H9 (cell line): ENCODE data around the gene CAMTA1. TPM values are rescaled to one million over a fixed set of nuclear protein-coding genes. Genes with fewer than 3 reads are reported as not detected.

ENCODE experiments used
- DNase-seq: peaks from one replicate; pipeline ENCODE4 v3.0.0-alpha.2; 2017
- H2AFZ ChIP-seq: one replicate; pipeline ENCODE4 v1.6.1; 2013; ENCODE audit warnings: mild to moderate bottlenecking, low read length, control low read depth, moderate library complexity
- H2AK5ac ChIP-seq: 2 replicates; pipeline ENCODE4 v1.6.1; 2013; ENCODE audit warnings: low read length, control low read depth, mixed read lengths; ENCODE audit not compliant: insufficient read length
- H2BK120ac ChIP-seq: one replicate; pipeline ENCODE4 v1.6.1; 2013; ENCODE audit warnings: low read depth, mild to moderate bottlenecking, low read length, control low read depth, inconsistent platforms; ENCODE audit not compliant: poor library complexity, severe bottlenecking
- H2BK12ac ChIP-seq: 2 replicates; pipeline ENCODE4 v1.6.1; 2013; ENCODE audit warnings: low read length, control low read depth, mixed read lengths, low read depth; ENCODE audit not compliant: insufficient read length
- H2BK15ac ChIP-seq: 2 replicates; pipeline ENCODE4 v1.6.1; 2013; ENCODE audit warnings: low read depth, low read length, control low read depth
- H2BK20ac ChIP-seq: one replicate; pipeline ENCODE4 v1.6.1; 2013; ENCODE audit warnings: low read depth, mild to moderate bottlenecking, low read length, control low read depth, inconsistent platforms; ENCODE audit not compliant: poor library complexity, severe bottlenecking
- H2BK5ac ChIP-seq: 2 replicates; pipeline ENCODE4 v1.6.1; 2013; ENCODE audit warnings: low read length, control low read depth, mixed read lengths; ENCODE audit not compliant: insufficient read length
- H3K14ac ChIP-seq: 2 replicates; pipeline ENCODE4 v1.6.1; 2013; ENCODE audit warnings: low read length, control low read depth; ENCODE audit not compliant: insufficient read depth
- H3K18ac ChIP-seq: 2 replicates; pipeline ENCODE4 v1.6.1; 2013; ENCODE audit warnings: low read depth, mild to moderate bottlenecking, mixed read lengths, low read length, control low read depth; ENCODE audit not compliant: insufficient read length
- H3K23ac ChIP-seq: 2 replicates; pipeline ENCODE4 v1.6.1; 2013; ENCODE audit warnings: low read length, control low read depth, mixed read lengths, low read depth; ENCODE audit not compliant: insufficient read length
- H3K23me2 ChIP-seq: 2 replicates; pipeline ENCODE4 v1.6.1; 2013; ENCODE audit warnings: low read depth, mild to moderate bottlenecking, mixed read lengths, low read length, control low read depth; ENCODE audit not compliant: insufficient read length, poor library complexity, severe bottlenecking
- H3K27ac ChIP-seq: 2 replicates; pipeline ENCODE4 v1.5.1; 2013; ENCODE audit warnings: low read length, control low read depth, mixed read lengths, low read depth; ENCODE audit not compliant: insufficient read length
- H3K27me3 ChIP-seq: 2 replicates; pipeline ENCODE4 v1.6.1; 2013; ENCODE audit warnings: low read length, control low read depth, inconsistent platforms; ENCODE audit not compliant: insufficient read depth
- H3K4ac ChIP-seq: 2 replicates; pipeline ENCODE4 v1.6.1; 2013; ENCODE audit warnings: low read depth, mild to moderate bottlenecking, control low read depth, inconsistent platforms, low read length, moderate library complexity
- H3K4me1 ChIP-seq: 2 replicates; pipeline ENCODE4 v1.6.1; 2013; ENCODE audit warnings: low read length, control low read depth, inconsistent platforms; ENCODE audit not compliant: insufficient read depth
- H3K4me2 ChIP-seq: 2 replicates; pipeline ENCODE4 v1.6.1; 2013; ENCODE audit warnings: low read length, control low read depth, mixed read lengths; ENCODE audit not compliant: insufficient read length, insufficient read depth
- H3K56ac ChIP-seq: 2 replicates; pipeline ENCODE4 v1.6.1; 2013; ENCODE audit warnings: low read depth, mild to moderate bottlenecking, mixed read lengths, low read length, control low read depth; ENCODE audit not compliant: insufficient read length
- H3K79me1 ChIP-seq: 2 replicates; pipeline ENCODE4 v1.6.1; 2013; ENCODE audit warnings: low read depth, mild to moderate bottlenecking, moderate library complexity, low read length, control low read depth, inconsistent platforms; ENCODE audit not compliant: insufficient read depth, poor library complexity, severe bottlenecking
- H3K79me2 ChIP-seq: 2 replicates; pipeline ENCODE4 v1.6.1; 2013; ENCODE audit warnings: low read length, control low read depth, inconsistent platforms; ENCODE audit not compliant: insufficient read depth
- H3K9ac ChIP-seq: 2 replicates; pipeline ENCODE4 v1.6.1; 2013; ENCODE audit warnings: low read length, control low read depth, mixed read lengths; ENCODE audit not compliant: insufficient read length; ENCODE audit errors: extremely low read depth
- H3K9me3 ChIP-seq: one replicate; pipeline ENCODE4 v1.6.1; 2013; ENCODE audit warnings: low read depth, low read length, inconsistent platforms; ENCODE audit not compliant: control insufficient read depth
- H3T11ph ChIP-seq: one replicate; pipeline ENCODE4 v1.6.1; 2013; ENCODE audit warnings: mild to moderate bottlenecking, low read length, control low read depth, inconsistent platforms
- H4K20me1 ChIP-seq: one replicate; pipeline ENCODE4 v1.6.1; 2013; ENCODE audit not compliant: control insufficient read depth, insufficient read length, insufficient read depth
- H4K5ac ChIP-seq: 2 replicates; pipeline ENCODE4 v1.6.1; 2013; ENCODE audit warnings: low read depth, mild to moderate bottlenecking, mixed read lengths, low read length, control low read depth; ENCODE audit not compliant: insufficient read length
- H4K8ac ChIP-seq: replicated peaks from 2 replicates; pipeline ENCODE4 v1.6.1; 2013; ENCODE audit warnings: low read length, control low read depth, mixed read lengths, low read depth; ENCODE audit not compliant: insufficient read length
- H4K91ac ChIP-seq: 2 replicates; pipeline ENCODE4 v1.6.1; 2013; ENCODE audit warnings: low read depth, mild to moderate bottlenecking, moderate library complexity, mixed read lengths, low read length, control low read depth; ENCODE audit not compliant: insufficient read length
- H3K27ac Mint-ChIP-seq, 3 experiments: 2 replicates in 2 of 3; 3 replicates in 1 of 3; pipeline ENCODE4 v1.8.0; 2020 to 2021; ENCODE audit warnings: mixed read lengths in 3 of 3, mild to moderate bottlenecking in 1 of 3, moderate library complexity in 1 of 3
- H3K27me3 Mint-ChIP-seq: 2 replicates; pipeline ENCODE4 v1.8.0; 2021; ENCODE audit warnings: low read depth, mild to moderate bottlenecking, moderate library complexity, mixed read lengths
- H3K36me3 Mint-ChIP-seq, 3 experiments: 2 replicates in 2 of 3; 3 replicates in 1 of 3; pipeline ENCODE4 v1.8.0; 2020 to 2021; ENCODE audit warnings: low read depth in 3 of 3, mixed read lengths in 3 of 3; ENCODE audit not compliant: insufficient read depth in 1 of 3
- H3K4me1 Mint-ChIP-seq, 2 experiments: 2 replicates each; pipeline ENCODE4 v1.8.0; 2020; ENCODE audit warnings: mixed read lengths in 2 of 2
- H3K4me3 Mint-ChIP-seq, 2 experiments: 2 replicates in 1 of 2; 3 replicates in 1 of 2; pipeline ENCODE4 v1.8.0; 2020 to 2021; ENCODE audit warnings: mild to moderate bottlenecking in 2 of 2, mixed read lengths in 2 of 2, moderate library complexity in 1 of 2
- H3K9me3 Mint-ChIP-seq, 2 experiments: 2 replicates in 1 of 2; 3 replicates in 1 of 2; pipeline ENCODE4 v1.8.0; 2020; ENCODE audit warnings: mild to moderate bottlenecking in 2 of 2, mixed read lengths in 2 of 2, moderate library complexity in 1 of 2
- CTCF ChIP-seq: fragments of 200-600 bp; sonication (generic); conservative IDR thresholded peaks from 3 replicates; pipeline ENCODE4 v1.8.0; 2021; ENCODE audit warnings: antibody characterized with exemption, mild to moderate bottlenecking
- WGBS: extraction: QIAGEN DNeasy Blood & Tissue Kit; methylation state at CpG from one replicate; pipeline ENCODE4 v1.1.7; 2013; ENCODE audit warnings: missing lambda C conversion rate, low lambda C conversion rate, mixed read lengths; ENCODE audit not compliant: insufficient read length; ENCODE audit errors: extremely low coverage; 5-methylcytosine and 5-hydroxymethylcytosine counted together
- total RNA-seq: library from RNA; stranded (reverse); gene quantifications from 2 replicates; pipeline ENCODE4 v1.2.1, GENCODE V29; 2021

CAMTA1 gene
- total RNA-seq, 1 experiment from 2014 or later, result 115 TPM

- Histone ChIP-seq H3K56ac (no peak overlapping the region), H3K23ac (no peak overlapping the region), H3K9ac (no peak overlapping the region), H2BK120ac (no peak overlapping the region), H2BK15ac (no peak overlapping the region), H3K79me2 (no peaks in the 10 kb centered on the region), H3K27ac (no peak overlapping the region), H3K23me2 (no peaks in the 10 kb centered on the region), H2AK5ac (no peak overlapping the region), H4K5ac (no peak overlapping the region), H4K91ac (no peak overlapping the region), H3K9me3 (no peaks in the 10 kb centered on the region), H3K27me3 (no peaks in the 10 kb centered on the region), H2BK5ac (no peak overlapping the region), H3K79me1 (no peaks in the 10 kb centered on the region), H2BK20ac (no peak overlapping the region), H3K18ac (no peak overlapping the region), H2BK12ac (no peak overlapping the region), H3T11ph (no peak overlapping the region), H4K20me1 (peaks cover 2% of the 10 kb centered on the region), H3K4me2 (no peak overlapping the region), H2AFZ (no peak overlapping the region), H3K4me1 (peaks cover 5% of the 10 kb centered on the region; the same call in 1 of the 2 replicates), H3K4ac (no peak overlapping the region), H4K8ac (no peak overlapping the region), H3K14ac (no peak overlapping the region)
- Mint-ChIP-seq H3K27me3 (peaks cover 5% of the 10 kb centered on the region), H3K9me3 (peaks cover 10 to 11% of the 10 kb centered on the region in 2 experiments), H3K36me3 (peaks cover 5 to 14% (median 6%) of the 10 kb centered on the region in 3 experiments; a peak in 5 of 7 replicates), H3K4me3 (no peak overlapping the region), H3K4me1 (peaks cover 11 to 18% of the 10 kb centered on the region in 2 experiments), H3K27ac (no peak overlapping the region; a peak in 1 of 7 replicates)
- no peak for TF ChIP-seq CTCF
- WGBS, result no CpG with 5 or more reads among the region's 12 CpGs
- no peak for DNase-seq
Measured at GRCh38 chr1:7174561-7174960, 389.3 kb downstream of the CAMTA1 start.
